Thoracic aorta (tissue), 2 donors: ENCODE measurements around the gene CYP26C1. TPM values are rescaled to one million over a fixed set of nuclear protein-coding genes. Genes with fewer than 3 reads are reported as not detected.

Experiments
- ATAC-seq: fragments of 150-250 bp; one replicate; pipeline ENCODE4 v1.8.0; 2017; ENCODE audit warnings: low read depth; ENCODE audit not compliant: insufficient number of reproducible peaks, low FRiP score
- DNase-seq: peaks from one replicate; pipeline ENCODE4 v3.0.0-alpha.2; 2020; ENCODE audit warnings: low spot score
- H3K27ac ChIP-seq, 2 donors: fragments of 200-600 bp; sonication (generic); 1 replicate in 1 of 2; 2 replicates in 1 of 2; pipeline ENCODE4 v1.5.1; 2016; ENCODE audit warnings: mild to moderate bottlenecking in 2 of 2, moderate library complexity in 2 of 2
- H3K27me3 ChIP-seq: fragments of 200-600 bp; sonication (generic); replicated peaks from 2 replicates; pipeline ENCODE4 v1.6.0; 2016; ENCODE audit warnings: mild to moderate bottlenecking; ENCODE audit not compliant: insufficient read depth
- H3K36me3 ChIP-seq: fragments of 200-600 bp; sonication (generic); one replicate; pipeline ENCODE4 v1.5.1; 2016
- H3K4me1 ChIP-seq, 2 donors: fragments of 200-600 bp; sonication (generic); 1 replicate in 1 of 2; 2 replicates in 1 of 2; pipeline versions ENCODE4 v1.5.1 to v1.6.0; 2016; ENCODE audit warnings: low read depth in 2 of 2, mild to moderate bottlenecking in 1 of 2; ENCODE audit not compliant: control insufficient read depth in 1 of 2
- H3K4me3 ChIP-seq: fragments of 200-600 bp; sonication (generic); 2 replicates; pipeline ENCODE4 v1.5.1; 2016; ENCODE audit warnings: mild to moderate bottlenecking
- H3K9me3 ChIP-seq: fragments of 200-600 bp; sonication (generic); 2 replicates; pipeline ENCODE4 v1.5.1; 2016
- CTCF ChIP-seq: fragments of 200-600 bp; sonication (generic); IDR thresholded peaks from one replicate; pipeline ENCODE4 v1.5.1; 2019; ENCODE audit warnings: antibody characterized with exemption
- total RNA-seq, 2 donors: library from RNA; depleted of rRNA; stranded (reverse); fragments of >200 nt; gene quantifications; one replicate each; pipeline versions ENCODE4 v1.1.0 to v1.2.3, GENCODE V29; 2016

CYP26C1 gene
- total RNA-seq, 2 donors from 2014 or later: 0.35 TPM; not detected in 1

GRCh38 chr10:93068411-93069244 is 8.0 kb downstream of the CYP26C1 start:
- no peak for ATAC-seq
- peak overlapping the region; percentile 38 for H3K4me3 ChIP-seq
- peaks cover 15% of the 10 kb centered on the region for H3K27me3 ChIP-seq
- H3K27ac ChIP-seq: no peak overlapping the region
- TF ChIP-seq CTCF: no peak
- no peaks in the 10 kb centered on the region for H3K36me3 ChIP-seq
- no peak for DNase-seq
- H3K9me3 ChIP-seq: no peaks in the 10 kb centered on the region
- peaks cover 21 to 40% of the 10 kb centered on the region in 2 donors for H3K4me1 ChIP-seq

- H3K36me3 ChIP-seq: no peaks in the 10 kb centered on the region
- peaks cover 25 to 44% of the 10 kb centered on the region in 2 donors for H3K4me1 ChIP-seq
- no peak for ATAC-seq
- peaks cover 15% of the 10 kb centered on the region for H3K27me3 ChIP-seq
- TF ChIP-seq CTCF: no peak
- no peak overlapping the region for H3K4me3 ChIP-seq
- H3K9me3 ChIP-seq: no peaks in the 10 kb centered on the region
- no peak for DNase-seq
- no peak overlapping the region for H3K27ac ChIP-seq
Measured at GRCh38 chr10:93069245-93069561, 8.6 kb downstream of the CYP26C1 start.

GRCh38 chr10:93070378-93071176 is 10.0 kb downstream of the CYP26C1 start:
- no peak for DNase-seq
- peaks cover 33 to 55% of the 10 kb centered on the region in 2 donors for H3K4me1 ChIP-seq
- H3K27me3 ChIP-seq: peaks cover 15% of the 10 kb centered on the region

GRCh38 chr10:93071177-93071472 is 10.5 kb downstream of the CYP26C1 start:
- Histone ChIP-seq H3K4me3 (no peak overlapping the region), H3K9me3 (no peaks in the 10 kb centered on the region), H3K4me1 (peaks cover 33 to 51% of the 10 kb centered on the region in 2 donors), H3K36me3 (no peaks in the 10 kb centered on the region), H3K27ac (no peak overlapping the region), H3K27me3 (peaks cover 15% of the 10 kb centered on the region)
- ATAC-seq: no peak
- TF ChIP-seq CTCF: no peak
- DNase-seq: no peak

More at GRCh38 chr10:93070378-93071176, 10.0 kb downstream of the CYP26C1 start:
- ATAC-seq: no peak
- no peak overlapping the region for H3K4me3 ChIP-seq
- H3K36me3 ChIP-seq: no peaks in the 10 kb centered on the region
- no peaks in the 10 kb centered on the region for H3K9me3 ChIP-seq
- H3K27ac ChIP-seq: no peak overlapping the region
- TF ChIP-seq CTCF: no peak

- DNase-seq (no peak), ATAC-seq (no peak)
- no peak for TF ChIP-seq CTCF
- Histone ChIP-seq H3K4me3 (peak overlapping the region; percentile 74), H3K27me3 (peaks cover 10% of the 10 kb centered on the region), H3K4me1 (peaks cover 33 to 50% of the 10 kb centered on the region in 2 donors), H3K36me3 (no peaks in the 10 kb centered on the region), H3K9me3 (no peaks in the 10 kb centered on the region), H3K27ac (no peak overlapping the region)
Measured at GRCh38 chr10:93071674-93072224, 11.2 kb downstream of the CYP26C1 start.
